Activated CD8-positive, alpha-beta T cell treated with anti-CD3 and anti-CD28 coated beads, Interleukin-2, amount 10 ng/mL, durations not matched to agents 7 days and 5 days (primary cell): ENCODE data around the gene POLD2. TPM values are rescaled to one million over a fixed set of nuclear protein-coding genes. Genes with fewer than 3 reads are reported as not detected.
"Not testable (repeated sequence)": the region's sequence is repeated elsewhere in the genome, so short reads cannot be mapped to it uniquely, and the experiment has no call there.

Source experiments
- ATAC-seq: fragments of 150-1000 bp; cut with Tn5 transposase; one replicate; pipeline ENCODE4 v1.10.0; 2021; ENCODE audit warnings: moderate library complexity
- CTCF ChIA-PET: fragments of 350-600 bp; sonication (Branson Sonifier 250); formaldehyde crosslinking; loops from one replicate; lab custom pipeline; 2021; ENCODE audit warnings: antibody characterized with exemption; lab: Charles Lee
- POLR2A ChIA-PET: fragments of 350-600 bp; sonication (Branson Sonifier 250); formaldehyde crosslinking; loops from one replicate; lab custom pipeline; 2021; ENCODE audit warnings: antibody characterized with exemption; lab: Charles Lee
- DNase-seq: peaks from one replicate; pipeline ENCODE4 v3.0.0-alpha.2; 2020
- H3K27ac Mint-ChIP-seq: one replicate; pipeline ENCODE4 v1.8.0; 2021; ENCODE audit warnings: mild to moderate bottlenecking, mixed read lengths
- H3K27me3 Mint-ChIP-seq: one replicate; pipeline ENCODE4 v1.8.0; 2021; ENCODE audit warnings: low read depth, mixed read lengths
- H3K36me3 Mint-ChIP-seq: one replicate; pipeline ENCODE4 v1.8.0; 2021; ENCODE audit warnings: low read depth, mixed read lengths
- H3K4me1 Mint-ChIP-seq: one replicate; pipeline ENCODE4 v1.8.0; 2021; ENCODE audit warnings: low read depth, mixed read lengths
- H3K4me3 Mint-ChIP-seq: one replicate; pipeline ENCODE4 v1.8.0; 2021; ENCODE audit warnings: mild to moderate bottlenecking, mixed read lengths
- H3K9me3 Mint-ChIP-seq: one replicate; pipeline ENCODE4 v1.8.0; 2022; ENCODE audit warnings: mixed read lengths; ENCODE audit not compliant: insufficient read depth
- total RNA-seq, 2 experiments: library from RNA; stranded (reverse); gene quantifications; one replicate each; pipeline ENCODE4 v1.2.3, GENCODE V29; 2021

Gene POLD2
- 100 to 1,000 TPM; 134 to 135 TPM for total RNA-seq

DNA sequence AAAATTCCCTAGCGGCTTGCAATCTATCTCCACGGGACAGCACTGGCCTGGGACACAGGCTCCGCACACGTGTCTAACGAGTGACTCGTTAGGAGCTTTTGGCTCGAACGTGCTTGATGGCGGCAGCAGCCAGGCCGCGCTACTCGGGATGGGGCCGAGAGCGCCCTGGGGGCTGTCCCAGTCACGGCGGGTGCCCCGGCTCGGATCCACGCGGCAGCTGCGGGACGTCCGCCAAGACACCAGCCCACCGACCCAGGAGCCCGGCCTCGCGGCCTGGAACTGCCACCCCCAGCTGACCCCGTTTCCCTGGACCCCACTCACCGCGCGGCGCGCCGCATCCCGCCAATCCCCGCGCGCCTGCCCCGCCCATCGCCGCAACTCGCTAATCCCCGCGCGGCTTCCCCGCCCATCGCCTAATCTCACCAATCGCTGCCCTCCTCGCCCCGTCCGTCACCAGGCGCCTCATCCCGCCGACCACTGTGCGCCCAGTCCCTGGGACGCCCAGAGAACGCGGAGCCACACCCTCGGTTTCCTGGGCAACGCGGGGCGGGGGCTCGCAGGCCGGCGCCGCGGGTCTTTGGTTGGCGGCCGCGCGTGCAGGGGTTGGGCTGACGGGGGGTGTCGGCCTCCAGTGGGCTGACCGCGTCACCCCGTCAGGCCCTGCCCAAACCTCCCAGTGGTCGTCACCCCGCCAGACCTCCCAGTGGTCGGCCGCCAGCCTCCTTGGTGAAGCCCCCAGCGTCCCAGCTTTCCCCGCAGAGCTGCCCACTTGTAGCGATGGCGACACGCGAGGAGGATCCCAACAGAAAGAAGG lies at the start of gene POLD2:
TSS of gene POLD2 (minus strand) at position 359 of the 814 bp plus-strand sequence. CDS start 1,495 bp downstream, outside the sequence.
- H3K4me3 Mint-ChIP-seq, result peak within 1 kb of the TSS; percentile 73
- ChIA-PET POLR2A (interaction anchor here (0.6 to 1.8 kb wide), 6 partner anchors 20 to 450 kb away, joined by 3 to 8 read pairs (median 4); partner anchors contain the start of genes DBNL and DDX56), CTCF (interaction anchor here (1.0 to 1.6 kb wide), 6 partner anchors 8 to 442 kb away, joined by 3 to 6 read pairs (median 4); no protein-coding TSS in a partner anchor)
- H3K4me1 Mint-ChIP-seq, result peaks cover 37% of the 10 kb centered on the region
- H3K27ac Mint-ChIP-seq, result peak within 1 kb of the TSS; percentile 81
- no peaks in the 10 kb centered on the region for H3K9me3 Mint-ChIP-seq
- ATAC-seq (peak; percentile 99), DNase-seq (peak; percentile 98)
- H3K36me3 Mint-ChIP-seq, result peaks cover 27% of the 10 kb centered on the region
- H3K27me3 Mint-ChIP-seq, result peaks cover 12% of the 10 kb centered on the region

DNA sequence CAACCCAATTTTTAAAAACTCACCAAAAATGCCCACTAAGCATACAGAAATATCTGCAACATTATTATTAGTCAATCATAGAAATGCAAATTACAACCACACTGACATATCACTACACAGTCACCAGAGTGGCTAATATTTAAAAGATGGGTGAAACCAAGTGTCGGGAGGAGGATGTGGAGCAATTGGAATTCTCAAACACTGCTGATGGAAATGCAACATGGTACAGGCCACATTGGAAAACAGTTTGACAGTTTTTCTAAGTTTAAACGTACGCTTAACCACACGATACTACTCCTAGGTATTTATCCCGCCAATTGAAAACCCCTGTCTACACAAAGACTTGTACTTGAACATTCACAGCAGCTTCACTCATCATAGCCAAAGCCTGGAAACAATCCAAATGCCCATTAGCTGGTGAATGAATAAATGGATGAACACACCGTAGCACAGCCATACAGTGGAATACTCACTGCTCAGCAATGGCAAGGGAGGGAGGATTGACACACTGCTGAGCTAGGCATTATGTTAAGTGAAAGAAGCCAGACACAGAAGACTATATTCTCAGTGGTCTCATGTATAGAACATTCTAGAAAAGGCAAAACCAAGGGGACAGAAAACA lies 49.6 kb upstream of the POLD2 start:
- ATAC-seq, result no peak

GRCh38 chr7:44172352-44172751 lies 49.0 kb upstream of the POLD2 start:
- CTCF ChIA-PET, result interaction anchor here (2.3 kb wide), 1 partner anchor 24 kb away, joined by 7 read pairs; no protein-coding TSS in a partner anchor
- no peaks in the 10 kb centered on the region for H3K9me3 Mint-ChIP-seq
- H3K36me3 Mint-ChIP-seq, result no peaks in the 10 kb centered on the region
- ATAC-seq (no peak), DNase-seq (no peak)
- H3K4me3 Mint-ChIP-seq, result no peak overlapping the region
- POLR2A ChIA-PET, result interaction anchor here (0.7 kb wide), 1 partner anchor 23 kb away, joined by 3 read pairs; no protein-coding TSS in a partner anchor
- no peak overlapping the region for H3K27ac Mint-ChIP-seq
- peaks cover 6% of the 10 kb centered on the region for H3K4me1 Mint-ChIP-seq
- peaks cover 22% of the 10 kb centered on the region for H3K27me3 Mint-ChIP-seq

More for the DNA sequence above, 49.6 kb upstream of the POLD2 start:
- Mint-ChIP-seq H3K27ac (no peak overlapping the region), H3K4me1 (peaks cover 1% of the 10 kb centered on the region), H3K36me3 (no peaks in the 10 kb centered on the region), H3K4me3 (no peak overlapping the region), H3K27me3 (peaks cover 25% of the 10 kb centered on the region), H3K9me3 (no peaks in the 10 kb centered on the region)
- ChIA-PET CTCF (interaction anchor here (2.3 kb wide), 1 partner anchor 23 kb away, joined by 7 read pairs; no protein-coding TSS in a partner anchor), POLR2A (interaction anchor here (0.7 kb wide), 1 partner anchor 22 kb away, joined by 3 read pairs; no protein-coding TSS in a partner anchor)
- DNase-seq, result no peak

DNA sequence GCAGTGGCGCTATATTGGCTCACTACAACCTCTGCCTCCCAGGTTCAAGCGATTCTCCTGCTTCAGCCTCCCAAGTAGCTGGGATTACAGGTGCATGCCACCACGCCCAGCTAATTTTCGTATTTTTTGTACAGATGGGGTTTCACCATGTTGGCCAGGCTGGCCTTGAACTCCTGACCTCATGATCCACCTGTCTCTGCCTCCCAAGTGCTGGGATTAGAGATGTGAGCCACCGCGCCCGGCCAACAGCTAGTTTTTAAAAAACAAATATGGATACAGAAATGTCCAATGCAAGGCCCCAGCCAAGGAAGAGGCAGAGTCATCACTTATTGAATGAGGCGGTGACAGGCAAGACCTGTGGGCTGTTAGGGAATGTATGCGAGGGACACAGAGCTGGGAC lies 48.6 kb upstream of the POLD2 start:
- H3K9me3 Mint-ChIP-seq, DNase-seq, H3K27ac Mint-ChIP-seq, H3K4me1 Mint-ChIP-seq, H3K4me3 Mint-ChIP-seq, H3K36me3 Mint-ChIP-seq, ATAC-seq, POLR2A ChIA-PET: not testable (repeated sequence)
- H3K27me3 Mint-ChIP-seq, result peaks cover 20% of the 10 kb centered on the region
- CTCF ChIA-PET, result interaction anchor here (2.3 kb wide), 1 partner anchor 24 kb away, joined by 7 read pairs; no protein-coding TSS in a partner anchor

DNA sequence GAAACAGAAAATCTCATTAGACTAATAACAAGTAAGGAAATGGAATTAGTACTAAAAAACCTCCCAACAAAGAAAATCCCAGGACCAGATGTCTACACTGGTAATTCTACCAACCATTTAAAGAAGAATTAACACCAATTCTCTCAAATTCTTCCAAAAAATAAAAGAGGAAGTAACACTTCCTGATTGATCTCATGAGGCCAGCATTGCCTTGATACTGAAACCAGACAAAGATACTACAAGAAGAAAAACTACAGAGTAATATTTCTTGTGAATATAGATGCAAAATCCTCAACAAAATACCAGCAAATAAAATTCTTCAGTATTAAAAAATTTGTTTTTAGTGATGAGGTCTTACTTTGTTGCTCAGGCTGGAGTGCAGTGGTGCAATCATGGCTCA lies 44.6 kb upstream of the POLD2 start:
- H3K4me3 Mint-ChIP-seq, result no peak overlapping the region
- H3K4me1 Mint-ChIP-seq, result peaks cover 6% of the 10 kb centered on the region
- POLR2A ChIA-PET, result no interaction called here
- DNase-seq (no peak), ATAC-seq (no peak)
- no peaks in the 10 kb centered on the region for H3K9me3 Mint-ChIP-seq
- H3K36me3 Mint-ChIP-seq, result no peaks in the 10 kb centered on the region
- CTCF ChIA-PET, result no interaction called here
- no peak overlapping the region for H3K27ac Mint-ChIP-seq
- H3K27me3 Mint-ChIP-seq, result peaks cover 14% of the 10 kb centered on the region

- Mint-ChIP-seq H3K36me3 (no peaks in the 10 kb centered on the region), H3K27ac (no peak overlapping the region), H3K9me3 (no peaks in the 10 kb centered on the region), H3K4me1 (peaks cover 6% of the 10 kb centered on the region), H3K4me3 (no peak overlapping the region), H3K27me3 (peaks cover 14% of the 10 kb centered on the region)
- ATAC-seq (no peak), DNase-seq (no peak)
- CTCF ChIA-PET, result interaction anchor here (0.7 kb wide), 1 partner anchor 386 kb away, joined by 3 read pairs; no protein-coding TSS in a partner anchor
- POLR2A ChIA-PET, result no interaction called here
Measured at GRCh38 chr7:44163591-44163990, 40.2 kb upstream of the POLD2 start.

- ChIA-PET CTCF (no interaction called here), POLR2A (no interaction called here)
- Mint-ChIP-seq H3K4me1 (peaks cover 4% of the 10 kb centered on the region), H3K9me3 (no peaks in the 10 kb centered on the region), H3K4me3 (no peak overlapping the region), H3K27me3 (peaks cover 14% of the 10 kb centered on the region), H3K36me3 (no peaks in the 10 kb centered on the region), H3K27ac (no peak overlapping the region)
- DNase-seq (no peak), ATAC-seq (no peak)
Measured at GRCh38 chr7:44162785-44163395, 39.5 kb upstream of the POLD2 start.

- no peaks in the 10 kb centered on the region for H3K4me1 Mint-ChIP-seq
- DNase-seq (no peak), ATAC-seq (no peak)
- no peaks in the 10 kb centered on the region for H3K9me3 Mint-ChIP-seq
- CTCF ChIA-PET, result no interaction called here
- no peak overlapping the region for H3K27ac Mint-ChIP-seq
- peaks cover 14% of the 10 kb centered on the region for H3K27me3 Mint-ChIP-seq
- POLR2A ChIA-PET, result no interaction called here
- H3K36me3 Mint-ChIP-seq, result no peaks in the 10 kb centered on the region
- no peak overlapping the region for H3K4me3 Mint-ChIP-seq
Measured at GRCh38 chr7:44162179-44162578, 38.8 kb upstream of the POLD2 start.

DNA sequence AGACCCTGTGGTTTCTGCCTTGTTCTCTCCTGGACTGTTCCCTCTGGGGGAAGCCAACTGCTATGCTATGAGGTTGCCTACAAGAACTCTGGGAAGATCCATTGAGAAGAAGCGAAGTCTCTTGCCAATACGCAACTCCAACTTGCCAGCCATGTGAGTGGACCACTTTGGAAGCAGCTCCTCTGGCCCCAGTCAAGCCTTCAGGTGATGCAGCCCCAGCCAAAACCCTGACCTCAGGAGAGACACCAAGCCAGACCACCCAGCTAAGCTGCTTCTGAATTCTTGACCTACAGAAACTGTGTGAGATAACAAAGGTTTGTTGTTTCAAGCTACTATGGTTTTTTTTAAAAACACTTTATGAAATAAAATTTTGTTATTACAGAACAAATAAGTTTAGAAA lies 38.0 kb upstream of the POLD2 start:
- ATAC-seq, result no peak
- DNase-seq, result no peak
- ChIA-PET POLR2A (no interaction called here), CTCF (no interaction called here)
- H3K4me1 Mint-ChIP-seq, result no peaks in the 10 kb centered on the region
- H3K27ac Mint-ChIP-seq, result no peak overlapping the region
- H3K4me3 Mint-ChIP-seq, result no peak overlapping the region
- H3K9me3 Mint-ChIP-seq, result no peaks in the 10 kb centered on the region
- peaks cover 14% of the 10 kb centered on the region for H3K27me3 Mint-ChIP-seq
- no peaks in the 10 kb centered on the region for H3K36me3 Mint-ChIP-seq

- Mint-ChIP-seq H3K9me3 (no peaks in the 10 kb centered on the region), H3K4me1 (no peaks in the 10 kb centered on the region), H3K4me3 (no peak overlapping the region), H3K27ac (no peak overlapping the region), H3K27me3 (peaks cover 16% of the 10 kb centered on the region), H3K36me3 (no peaks in the 10 kb centered on the region)
- CTCF ChIA-PET, result no interaction called here
- no peak for DNase-seq
- POLR2A ChIA-PET, result no interaction called here
- no peak for ATAC-seq
Measured at GRCh38 chr7:44159824-44160630, 36.7 kb upstream of the POLD2 start.
